DND-41 (cell line): ENCODE measurements around the gene TBC1D1.

ENCODE experiments used
- CTCF ChIP-seq: IDR thresholded peaks from 2 replicates; pipeline ENCODE4 v1.5.1; 2012; ENCODE audit warnings: borderline replicate concordance, low read length, moderate library complexity, mild to moderate bottlenecking; ENCODE audit not compliant: poor library complexity, severe bottlenecking; ENCODE audit errors: extremely low read depth
- EZH2 ChIP-seq: IDR thresholded peaks from 3 replicates; pipeline ENCODE4 v1.6.1; 2012; ENCODE audit warnings: borderline replicate concordance, low read depth, mild to moderate bottlenecking, moderate library complexity, low read length, inconsistent platforms; ENCODE audit not compliant: severe bottlenecking

- TF ChIP-seq CTCF, result no peak
- no peak for TF ChIP-seq EZH2
These were observed 248.3 kb downstream of the TBC1D1 start for GRCh38 chr4:38139187-38139586.
